ENCODE measurements around the gene HTR6.
"Not testable (repeated sequence)": the region's sequence is repeated elsewhere in the genome, so short reads cannot be mapped to it uniquely, and the experiment has no call there.

HTR6 gene

GRCh38 chr1:19664453-19665185 is at the start of gene HTR6:
Gene HTR6 (plus strand): TSS chr1:19664875. CDS start chr1:19665754, 879 bp downstream.
- no peak for DNase-seq (ENCODE audit: low read depth in 3 of 3)

GRCh38 chr1:19615438-19615837 is 49.2 kb upstream of the HTR6 start:
- no peak for DNase-seq (ENCODE audit: low read depth in 3 of 3)

- DNase-seq (ENCODE audit: low read depth in 3 of 3), result no peak
Observed at GRCh38 chr1:19616489-19616888, 48.2 kb upstream of the HTR6 start.

GRCh38 chr1:19617376-19617775 is 47.3 kb upstream of the HTR6 start:
- no peak for DNase-seq (ENCODE audit: low read depth in 3 of 3)

GRCh38 chr1:19618428-19618827 is 46.2 kb upstream of the HTR6 start:
- DNase-seq (ENCODE audit: low read depth in 3 of 3), result no peak

- no peak for DNase-seq (ENCODE audit: low read depth in 3 of 3)
Observed at GRCh38 chr1:19619697-19620384, 44.8 kb upstream of the HTR6 start.

- DNase-seq (ENCODE audit: low read depth in 3 of 3), result no peak
Observed at GRCh38 chr1:19620786-19621185, 43.9 kb upstream of the HTR6 start.

- DNase-seq (ENCODE audit: low read depth in 3 of 3), result no peak
Observed at GRCh38 chr1:19621274-19621950, 43.3 kb upstream of the HTR6 start.

GRCh38 chr1:19622204-19622603 is 42.5 kb upstream of the HTR6 start:
- no peak for DNase-seq (ENCODE audit: low read depth in 3 of 3)

GRCh38 chr1:19623523-19623922 is 41.2 kb upstream of the HTR6 start:
- DNase-seq (ENCODE audit: low read depth in 3 of 3), result no peak

GRCh38 chr1:19625291-19625937 is 39.3 kb upstream of the HTR6 start:
- DNase-seq (ENCODE audit: low read depth in 3 of 3), result no peak

GRCh38 chr1:19628879-19629278 is 35.8 kb upstream of the HTR6 start:
- no peak for DNase-seq (ENCODE audit: low read depth in 3 of 3)

GRCh38 chr1:19629357-19629756 is 35.3 kb upstream of the HTR6 start:
- no peak for DNase-seq (ENCODE audit: low read depth in 3 of 3)

GRCh38 chr1:19630192-19630591 is 34.5 kb upstream of the HTR6 start:
- DNase-seq (ENCODE audit: low read depth in 3 of 3), result not testable (repeated sequence)

GRCh38 chr1:19630720-19631395 is 33.8 kb upstream of the HTR6 start:
- no peak for DNase-seq (ENCODE audit: low read depth in 3 of 3)

GRCh38 chr1:19632211-19632610 is 32.5 kb upstream of the HTR6 start:
- no peak for DNase-seq (ENCODE audit: low read depth in 3 of 3)

- no peak for DNase-seq (ENCODE audit: low read depth in 3 of 3)
Observed at GRCh38 chr1:19633106-19633505, 31.6 kb upstream of the HTR6 start.

GRCh38 chr1:19635064-19635463 is 29.6 kb upstream of the HTR6 start:
- not testable (repeated sequence) for DNase-seq (ENCODE audit: low read depth in 3 of 3)

- no peak for DNase-seq (ENCODE audit: low read depth in 3 of 3)
Observed at GRCh38 chr1:19635646-19636045, 29.0 kb upstream of the HTR6 start.

- DNase-seq (ENCODE audit: low read depth in 3 of 3), result no peak
Observed at GRCh38 chr1:19636065-19636464, 28.6 kb upstream of the HTR6 start.

- DNase-seq (ENCODE audit: low read depth in 3 of 3), result not testable (repeated sequence)
Observed at GRCh38 chr1:19636749-19637148, 27.9 kb upstream of the HTR6 start.

- DNase-seq (ENCODE audit: low read depth in 3 of 3), result no peak
Observed at GRCh38 chr1:19637606-19638005, 27.1 kb upstream of the HTR6 start.
